Right kidney (tissue), 9 donors: ENCODE measurements around the gene MON2.
"Not testable (repeated sequence)": the region's sequence is repeated elsewhere in the genome, so short reads cannot be mapped to it uniquely, and the experiment has no call there.

Source experiments
- DNase-seq: peaks from one replicate; pipeline ENCODE4 v3.0.0-alpha.2; 2016
- long read RNA-seq, 8 donors: transcript quantifications; one replicate each; lab custom pipeline, GENCODE V29; 2026

MON2 gene
- long read RNA-seq, donor 1, partial matches to known transcripts, result 5 of 6 reads
- long read RNA-seq, donor 1, other reads (novel, unspliced or antisense), result 0 of 6 reads
- long read RNA-seq, donor 2, result 0 reads
- long read RNA-seq, donor 3, partial matches to known transcripts, result 5 of 6 reads
- long read RNA-seq, donor 3, other reads (novel, unspliced or antisense), result 0 of 6 reads
- long read RNA-seq, donor 4, full-length matches to known transcripts, result 4 of 12 reads
- long read RNA-seq, donor 4, partial matches to known transcripts, result 8 of 12 reads
- long read RNA-seq, donor 4, other reads (novel, unspliced or antisense), result 0 of 12 reads
- long read RNA-seq, donor 5, full-length matches to known transcripts, result 2 of 2 reads
- long read RNA-seq, donor 5, partial matches to known transcripts, result 0 of 2 reads
- long read RNA-seq, donor 5, other reads (novel, unspliced or antisense), result 0 of 2 reads
- long read RNA-seq, donor 6, partial matches to known transcripts, result 5 of 6 reads
- long read RNA-seq, donor 6, other reads (novel, unspliced or antisense), result 0 of 6 reads
- long read RNA-seq, donor 7, partial matches to known transcripts, result 8 of 11 reads
- long read RNA-seq, donor 7, other reads (novel, unspliced or antisense), result 0 of 11 reads
- long read RNA-seq, donor 8, partial matches to known transcripts, result 0 of 1 reads
- long read RNA-seq, donor 8, other reads (novel, unspliced or antisense), result 0 of 1 reads

GRCh38 chr12:62466594-62467491 lies at the start of gene MON2:
Gene MON2 (plus strand): TSS chr12:62466826. CDS start chr12:62467208, 382 bp downstream.
- peak; percentile 92 for DNase-seq

GRCh38 chr12:62426089-62426488 lies 40.5 kb upstream of the MON2 start:
- DNase-seq, result no peak

GRCh38 chr12:62429457-62429856 lies 37.2 kb upstream of the MON2 start:
- DNase-seq, result no peak

- peak; percentile 19 for DNase-seq
Observed at GRCh38 chr12:62434494-62435302, 31.9 kb upstream of the MON2 start.

GRCh38 chr12:62435303-62436163 lies 31.1 kb upstream of the MON2 start:
- peak; percentile 66 for DNase-seq

DNA sequence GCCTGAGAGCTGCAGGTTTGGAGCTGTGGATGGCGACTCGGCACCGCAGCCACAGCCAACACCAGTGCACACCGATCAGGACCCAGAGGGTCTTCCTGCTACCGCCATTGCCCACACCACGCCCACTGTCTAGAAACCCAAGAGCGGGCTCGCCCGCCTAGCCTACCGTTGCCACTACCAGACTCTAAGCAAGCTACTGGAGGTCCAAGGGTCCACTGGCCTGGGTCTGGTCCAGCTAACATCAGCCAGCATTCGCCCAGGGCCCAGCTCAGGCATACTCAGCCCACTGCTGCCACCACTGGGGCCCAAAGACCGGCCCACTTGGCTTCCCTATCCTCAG lies 30.5 kb upstream of the MON2 start:
- no peak for DNase-seq

DNA sequence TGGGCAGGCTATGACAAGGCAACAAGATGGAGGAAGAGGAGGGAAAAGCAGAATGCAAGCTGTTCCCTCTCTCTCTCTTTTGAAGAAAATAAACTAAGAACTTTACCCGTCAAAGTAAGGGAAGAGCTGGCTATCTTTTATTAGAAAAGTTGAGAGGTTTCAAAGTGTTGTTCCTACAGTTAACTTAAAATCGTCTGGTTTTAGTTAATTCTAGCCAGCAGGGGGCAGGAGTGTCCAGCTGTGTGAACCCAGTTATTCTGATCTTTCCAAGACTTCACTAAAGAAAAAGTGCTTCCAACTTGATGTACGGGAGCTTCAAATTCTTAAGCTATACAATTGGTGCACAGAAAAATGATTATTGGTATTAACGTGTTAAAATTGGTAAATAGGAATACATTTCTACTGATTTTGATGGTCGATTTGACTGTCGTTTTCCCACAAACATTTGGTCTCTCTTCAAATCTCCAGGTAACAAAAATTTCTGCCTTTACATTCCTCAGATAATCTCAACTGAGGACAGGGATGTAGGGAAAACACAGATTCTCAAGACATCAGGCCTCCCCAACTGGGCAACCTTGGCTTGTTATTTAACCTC lies 28.4 kb upstream of the MON2 start:
- peak; percentile 17 for DNase-seq

DNA sequence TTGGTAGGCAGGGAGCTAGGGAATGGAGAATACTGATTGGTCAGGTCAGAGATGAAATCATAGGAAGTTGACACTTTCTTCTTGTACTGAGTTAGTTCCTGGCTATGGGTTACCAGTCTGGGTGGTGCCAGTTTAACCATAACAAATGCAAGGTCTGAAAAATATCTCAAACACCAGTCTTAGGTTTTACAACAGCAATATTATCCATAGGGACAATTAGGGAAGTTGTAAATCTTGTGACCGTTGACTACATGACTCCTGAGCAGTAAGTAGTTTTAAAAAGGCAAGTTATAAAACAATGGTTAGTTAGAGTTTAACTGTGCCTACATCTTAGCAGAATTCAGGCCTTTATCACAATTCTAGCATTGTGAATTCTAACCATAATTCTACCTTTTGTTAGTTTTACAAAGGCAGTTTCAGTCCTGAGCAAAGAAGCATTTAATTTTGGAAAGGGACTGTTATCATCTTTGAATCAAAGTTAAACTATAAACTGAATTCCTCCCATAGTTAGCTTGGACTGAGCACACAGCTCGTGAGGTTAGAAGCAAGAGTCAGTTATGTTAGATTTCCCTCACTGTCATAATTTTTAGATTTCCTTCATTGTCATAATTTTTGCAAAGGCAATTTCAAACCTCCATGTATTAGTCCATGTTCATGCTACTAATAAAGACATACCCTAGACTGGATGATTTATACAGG lies 19.7 kb upstream of the MON2 start:
- no peak for DNase-seq

DNA sequence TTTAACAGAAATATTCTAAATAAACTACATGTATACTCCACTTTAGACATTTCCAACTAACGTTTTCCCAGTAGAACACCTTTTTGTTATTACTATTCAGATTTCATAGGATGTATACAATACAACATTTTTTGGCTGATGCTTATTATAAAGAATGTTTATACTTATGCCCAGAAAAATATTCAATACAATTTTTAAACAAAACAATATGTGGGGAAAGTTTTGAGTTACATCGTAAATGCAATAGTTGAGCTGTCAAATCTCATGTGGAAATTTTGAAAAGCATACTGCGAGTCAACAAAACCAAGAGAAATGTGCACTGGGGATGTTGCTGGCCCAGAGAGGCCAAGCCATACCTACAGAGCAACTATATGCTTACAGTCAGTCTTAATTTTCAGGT lies 18.2 kb upstream of the MON2 start:
- no peak for DNase-seq

DNA sequence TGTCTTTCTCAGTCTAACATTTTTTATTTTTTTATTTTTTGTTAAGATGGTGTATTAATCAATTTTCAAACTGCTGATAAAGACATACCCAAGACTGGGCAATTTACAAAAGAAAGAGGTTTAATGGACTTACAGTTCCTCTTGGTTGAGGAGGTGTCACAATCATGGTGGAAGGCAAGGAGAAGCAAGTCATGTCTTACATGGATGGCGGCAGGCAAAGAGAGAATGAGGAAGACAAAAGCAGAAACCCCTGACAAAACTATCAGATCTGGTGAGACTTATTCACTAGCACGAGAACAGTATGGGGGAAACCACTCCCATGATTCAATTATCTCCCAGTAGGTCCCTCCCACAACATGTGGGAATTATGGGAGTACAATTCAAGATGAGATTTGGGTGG lies 11.2 kb upstream of the MON2 start:
- not testable (repeated sequence) for DNase-seq

- DNase-seq, result no peak
Observed at GRCh38 chr12:62458626-62459025, 8.0 kb upstream of the MON2 start.

DNA sequence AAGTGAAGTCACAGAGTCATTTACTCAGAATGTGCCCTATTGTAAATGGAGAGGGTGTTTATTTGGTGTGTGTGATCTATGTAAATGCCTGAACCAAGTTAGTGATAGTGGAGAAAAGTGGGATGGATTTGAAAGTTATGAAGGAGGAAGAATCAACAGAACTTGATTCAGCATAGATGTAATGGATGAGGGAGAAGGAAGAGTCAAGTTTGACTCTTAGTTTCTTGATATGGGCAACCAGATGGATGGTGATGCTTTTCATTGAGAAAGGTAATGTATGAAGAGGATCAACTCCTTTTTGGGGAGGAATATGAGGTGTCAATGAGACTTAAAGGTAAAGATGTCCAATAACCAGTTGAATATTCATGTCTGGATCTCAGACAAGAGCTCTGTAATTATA lies 6.7 kb upstream of the MON2 start:
- no peak for DNase-seq

DNA sequence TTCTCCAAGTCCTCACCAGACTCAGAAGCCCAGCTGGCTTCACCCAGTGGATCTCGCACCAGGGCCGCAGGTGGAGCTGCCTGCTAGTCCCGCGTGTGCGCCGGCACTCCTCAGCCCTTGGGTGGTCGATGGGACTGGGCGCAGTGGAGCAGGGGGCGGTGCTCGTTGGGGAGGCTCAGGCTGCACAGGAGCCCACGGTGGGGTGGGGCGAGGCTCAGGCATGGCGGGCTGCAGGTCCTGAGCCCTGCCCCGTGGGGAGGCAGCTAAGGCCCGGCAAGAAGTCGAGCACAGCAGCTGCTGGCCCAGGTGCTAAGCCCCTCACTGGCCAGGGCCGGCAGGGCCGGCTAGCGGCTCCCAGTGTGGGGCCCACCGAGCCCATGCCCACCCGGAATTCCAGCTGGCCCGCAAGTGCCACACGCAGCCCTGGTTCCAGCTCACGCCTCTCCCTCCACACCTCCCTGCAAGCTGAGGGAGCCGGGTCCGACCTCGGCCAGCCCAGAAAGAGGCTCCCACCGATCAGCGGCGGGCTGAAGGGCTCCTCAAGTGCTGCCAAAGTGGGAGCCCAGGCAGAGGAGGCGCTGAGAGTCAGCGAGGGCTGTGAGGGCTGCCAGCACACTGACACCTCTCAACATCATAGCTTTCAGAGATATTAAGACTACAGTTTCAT lies 5.3 kb upstream of the MON2 start:
- DNase-seq, result not testable (repeated sequence)

DNA sequence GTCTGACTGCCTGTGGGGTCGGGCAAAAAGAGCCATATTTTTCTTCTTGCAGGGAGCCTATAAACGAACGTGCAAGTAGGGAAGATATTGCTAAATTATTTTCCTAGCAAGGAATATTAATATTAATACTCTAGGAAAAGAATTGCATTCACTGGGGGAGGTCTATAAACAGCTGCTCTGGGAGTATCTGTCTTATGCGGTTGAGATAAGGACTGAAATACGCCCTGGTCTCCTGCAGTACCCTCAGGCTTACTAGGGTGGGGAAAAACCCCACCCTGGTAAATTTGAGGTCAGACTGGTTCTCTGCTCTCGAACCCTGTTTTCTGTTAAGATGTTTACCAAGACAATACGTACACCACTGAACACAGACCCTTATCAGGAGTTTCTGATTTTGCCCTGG lies 3.4 kb upstream of the MON2 start:
- not testable (repeated sequence) for DNase-seq

DNA sequence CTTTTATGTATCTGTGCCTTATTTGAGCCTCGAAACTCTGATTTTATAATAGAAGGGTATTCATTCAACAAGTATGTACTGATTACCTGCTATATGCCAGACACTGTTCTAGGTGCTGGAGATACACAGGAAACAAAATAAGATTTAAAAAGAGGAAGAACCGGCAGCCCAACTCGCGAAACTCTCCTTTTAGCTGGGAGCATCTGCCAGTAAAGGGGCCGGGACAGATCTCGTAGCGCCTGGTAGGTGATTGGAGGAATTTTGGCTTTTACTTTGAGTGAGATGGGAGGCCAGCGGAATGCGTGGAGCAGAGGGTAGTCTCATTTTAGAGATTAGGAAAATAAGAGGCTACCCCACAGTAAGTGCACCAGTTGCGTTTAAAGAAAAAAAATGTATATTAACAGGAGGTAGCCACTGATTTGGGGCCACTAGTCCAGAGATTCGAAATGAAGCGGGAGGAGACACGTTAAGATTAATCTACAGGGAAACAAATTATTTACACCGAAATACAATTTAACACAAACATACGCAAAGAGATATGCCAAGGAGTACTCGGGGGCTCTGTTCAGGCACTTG lies 520 bp upstream of the MON2 start:
- DNase-seq, result no peak

GRCh38 chr12:62468397-62468796 lies 1.8 kb downstream of the MON2 start:
- no peak for DNase-seq

DNA sequence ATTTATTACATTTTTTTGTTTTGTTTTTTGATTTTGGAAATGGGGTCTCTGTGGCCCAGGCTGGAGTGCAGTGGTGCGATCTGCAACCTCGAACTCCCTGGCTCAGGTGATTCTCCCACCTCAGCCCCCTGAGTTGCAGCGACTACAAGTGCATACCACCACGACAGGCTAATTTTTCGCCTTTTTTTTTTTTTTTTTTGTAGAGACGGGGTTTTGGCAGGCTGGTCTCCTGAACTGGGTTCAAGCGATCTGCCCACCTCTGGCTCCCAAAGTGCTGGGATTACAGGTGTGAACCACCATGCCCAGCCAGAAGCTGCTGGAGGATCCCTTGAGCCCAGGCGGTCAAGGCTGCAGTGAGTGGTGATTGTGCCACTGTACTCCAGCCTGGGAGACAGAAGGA lies 2.3 kb downstream of the MON2 start:
- DNase-seq, result no peak

- no peak for DNase-seq
Observed at GRCh38 chr12:62469704-62470103, 3.1 kb downstream of the MON2 start.

- no peak for DNase-seq
Observed at GRCh38 chr12:62471734-62472133, 5.1 kb downstream of the MON2 start.
